KG1 (cell line): ENCODE results near the gene PIK3C3.
"Not testable (repeated sequence)": the region's sequence is repeated elsewhere in the genome, so short reads cannot be mapped to it uniquely, and the experiment has no call there.

Experiments used
- DNase-seq: peaks from one replicate; lab custom pipeline; 2025; lab: John Stamatoyannopoulos, UW

PIK3C3 gene

GRCh38 chr18:42072407-42072806 is 117.4 kb downstream of the PIK3C3 start:
- no peak for DNase-seq

- no peak for DNase-seq
These were observed 119.7 kb downstream of the PIK3C3 start for GRCh38 chr18:42074704-42075103.

GRCh38 chr18:42078711-42079110 is 123.7 kb downstream of the PIK3C3 start:
- DNase-seq: no peak

GRCh38 chr18:42080340-42080739 is 125.3 kb downstream of the PIK3C3 start:
- DNase-seq: no peak

GRCh38 chr18:42082415-42083234 is 127.6 kb downstream of the PIK3C3 start:
- DNase-seq: no peak

GRCh38 chr18:42086288-42086687 is 131.3 kb downstream of the PIK3C3 start:
- no peak for DNase-seq

GRCh38 chr18:42087235-42087634 is 132.2 kb downstream of the PIK3C3 start:
- no peak for DNase-seq

- DNase-seq: no peak
These were observed 132.8 kb downstream of the PIK3C3 start for GRCh38 chr18:42087876-42088275.

GRCh38 chr18:42092848-42093247 is 137.8 kb downstream of the PIK3C3 start:
- DNase-seq: no peak

- no peak for DNase-seq
These were observed 139.8 kb downstream of the PIK3C3 start for GRCh38 chr18:42094875-42095274.

GRCh38 chr18:42095732-42096377 is 140.8 kb downstream of the PIK3C3 start:
- no peak for DNase-seq

- DNase-seq: no peak
These were observed 145.2 kb downstream of the PIK3C3 start for GRCh38 chr18:42100248-42100647.

GRCh38 chr18:42100911-42101310 is 145.9 kb downstream of the PIK3C3 start:
- no peak for DNase-seq

GRCh38 chr18:42105394-42105793 is 150.4 kb downstream of the PIK3C3 start:
- no peak for DNase-seq

GRCh38 chr18:42106784-42107183 is 151.8 kb downstream of the PIK3C3 start:
- no peak for DNase-seq

- no peak for DNase-seq
These were observed 152.3 kb downstream of the PIK3C3 start for GRCh38 chr18:42107287-42107686.

- DNase-seq: no peak
These were observed 152.8 kb downstream of the PIK3C3 start for GRCh38 chr18:42107691-42108450.

- DNase-seq: not testable (repeated sequence)
These were observed 157.1 kb downstream of the PIK3C3 start for GRCh38 chr18:42112147-42112546.

- DNase-seq: no peak
These were observed 157.8 kb downstream of the PIK3C3 start for GRCh38 chr18:42112657-42113420.

- DNase-seq: peak; percentile 32
These were observed 158.6 kb downstream of the PIK3C3 start for GRCh38 chr18:42113529-42114191.

GRCh38 chr18:42114310-42114943 is 159.4 kb downstream of the PIK3C3 start:
- peak; percentile 82 for DNase-seq
